GM08714 (cell line): Measurements from ENCODE around the gene EIF3F.

Source experiments
- H3K4me3 ChIP-seq: fragments of 200-500 bp; sonication (Bioruptor generic); 2 replicates; pipeline ENCODE4 v1.5.1; 2014; ENCODE audit warnings: mild to moderate bottlenecking, low read length, inconsistent platforms
- ZNF274 ChIP-seq: IDR thresholded peaks from 2 replicates; pipeline ENCODE4 v1.6.1; 2012; ENCODE audit warnings: mild to moderate bottlenecking, low read depth, low read length

EIF3F gene

DNA sequence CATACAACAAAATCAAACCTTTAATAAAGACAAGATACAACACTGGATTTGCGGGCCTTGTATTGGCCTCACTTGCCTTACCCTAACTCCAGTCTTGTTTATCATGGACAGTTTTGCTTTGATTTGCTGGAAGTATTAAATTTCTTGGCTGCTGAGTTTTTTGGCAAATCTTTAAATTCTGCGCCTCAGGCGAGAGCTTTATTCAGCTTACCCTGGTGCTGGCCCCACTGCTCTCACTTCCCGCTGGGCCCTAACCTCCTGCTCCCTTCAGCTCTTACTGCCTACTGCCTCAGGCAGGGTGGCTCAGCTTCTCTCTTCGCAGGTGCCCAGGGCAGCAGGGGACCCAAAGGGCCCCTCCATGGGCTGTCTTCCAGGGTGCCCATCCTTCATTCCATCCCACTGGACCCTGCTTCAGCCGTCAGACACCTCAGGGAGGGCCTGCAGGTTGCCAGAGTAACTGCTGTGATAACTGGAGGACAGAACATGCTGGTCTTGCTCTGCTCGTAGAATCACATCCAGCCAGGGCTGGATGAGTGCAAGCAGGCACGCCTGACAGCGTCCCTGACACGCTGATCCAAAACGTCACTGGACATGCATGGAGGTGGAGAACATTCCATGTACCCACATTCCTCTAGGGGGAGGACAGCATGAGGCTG lies 48.2 kb downstream of the EIF3F start:
- TF ChIP-seq ZNF274, result no peak

DNA sequence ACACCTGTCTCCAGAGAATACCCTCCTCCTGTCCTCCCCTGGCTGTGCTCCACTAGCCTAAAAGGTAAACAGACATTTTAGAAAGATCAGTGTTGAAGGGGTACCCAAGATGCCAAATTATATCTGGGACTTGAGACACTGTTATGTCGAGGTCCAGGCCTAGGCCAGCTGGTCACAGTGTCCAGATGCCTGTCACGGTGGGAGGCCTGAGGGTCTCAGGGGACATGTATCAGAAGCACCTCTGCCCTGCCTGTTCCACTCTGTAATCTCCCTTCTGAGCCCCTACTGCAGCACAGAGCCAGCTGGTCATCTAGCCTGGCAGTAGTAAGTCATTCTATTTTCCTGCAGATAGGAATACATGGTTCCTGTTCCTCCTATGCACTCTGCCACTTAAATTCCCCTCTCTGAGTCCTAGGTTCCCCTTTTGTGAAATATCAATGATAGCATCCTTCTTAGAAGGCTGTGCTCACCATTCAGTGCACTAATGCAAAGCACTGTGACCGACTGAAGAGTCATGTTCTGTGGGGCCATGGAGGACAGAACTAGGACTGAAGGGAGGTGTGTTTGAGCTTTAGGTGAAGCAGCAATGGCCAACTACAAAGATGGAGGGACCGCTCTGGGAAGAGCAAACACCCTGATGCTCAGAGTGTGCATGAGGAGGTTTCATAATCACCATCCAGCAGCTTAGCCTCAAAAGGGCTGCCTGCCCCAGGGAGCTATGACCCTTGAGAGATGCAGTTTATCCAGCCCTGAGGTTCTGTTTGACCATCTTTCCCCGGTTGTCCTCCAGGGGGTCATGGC lies 49.1 kb downstream of the EIF3F start:
- TF ChIP-seq ZNF274, result no peak
- H3K4me3 ChIP-seq, result no peak overlapping the region

More for the DNA sequence above, 48.2 kb downstream of the EIF3F start:
- no peak overlapping the region for H3K4me3 ChIP-seq

DNA sequence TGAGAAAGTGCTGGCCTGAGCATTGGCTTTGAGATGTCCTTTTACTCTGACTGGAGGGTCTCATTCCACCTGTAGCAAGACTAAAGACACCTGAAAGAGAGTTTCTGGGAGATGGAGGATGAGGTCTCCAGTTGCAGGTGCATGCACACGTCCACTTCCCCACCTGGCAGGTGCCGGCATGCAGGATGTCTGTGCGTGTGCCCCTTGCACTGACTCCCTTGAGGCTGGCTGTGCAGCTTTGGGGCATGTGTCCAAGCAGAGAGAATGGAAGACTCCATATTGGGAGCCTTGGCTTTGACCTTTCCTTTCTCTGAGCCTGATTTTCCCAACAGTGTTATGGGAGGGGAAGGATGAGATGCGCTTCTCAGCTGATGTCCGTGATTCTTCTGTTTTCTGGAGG lies 49.8 kb downstream of the EIF3F start:
- no peak overlapping the region for H3K4me3 ChIP-seq
- no peak for TF ChIP-seq ZNF274

DNA sequence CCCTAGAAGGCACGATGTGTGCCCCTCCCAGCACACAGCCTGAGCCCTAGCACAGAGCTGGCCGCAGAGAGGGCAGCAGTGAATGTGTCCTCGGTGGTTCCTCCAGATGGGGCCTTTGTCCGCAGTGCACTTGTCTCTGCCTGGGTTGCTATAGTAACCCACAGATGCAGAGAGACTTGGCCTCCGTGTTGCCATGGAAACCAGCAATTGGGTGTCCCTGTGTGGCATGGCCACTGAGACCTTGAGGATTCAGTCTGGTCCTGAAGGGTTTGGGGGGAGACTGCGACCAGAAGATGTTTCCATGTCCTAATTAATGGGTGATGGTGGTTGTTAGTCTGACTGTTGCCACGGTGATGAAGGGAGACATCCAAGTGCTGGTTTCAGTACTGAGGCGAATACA lies 51.3 kb downstream of the EIF3F start:
- no peak for TF ChIP-seq ZNF274
- H3K4me3 ChIP-seq, result no peak overlapping the region

DNA sequence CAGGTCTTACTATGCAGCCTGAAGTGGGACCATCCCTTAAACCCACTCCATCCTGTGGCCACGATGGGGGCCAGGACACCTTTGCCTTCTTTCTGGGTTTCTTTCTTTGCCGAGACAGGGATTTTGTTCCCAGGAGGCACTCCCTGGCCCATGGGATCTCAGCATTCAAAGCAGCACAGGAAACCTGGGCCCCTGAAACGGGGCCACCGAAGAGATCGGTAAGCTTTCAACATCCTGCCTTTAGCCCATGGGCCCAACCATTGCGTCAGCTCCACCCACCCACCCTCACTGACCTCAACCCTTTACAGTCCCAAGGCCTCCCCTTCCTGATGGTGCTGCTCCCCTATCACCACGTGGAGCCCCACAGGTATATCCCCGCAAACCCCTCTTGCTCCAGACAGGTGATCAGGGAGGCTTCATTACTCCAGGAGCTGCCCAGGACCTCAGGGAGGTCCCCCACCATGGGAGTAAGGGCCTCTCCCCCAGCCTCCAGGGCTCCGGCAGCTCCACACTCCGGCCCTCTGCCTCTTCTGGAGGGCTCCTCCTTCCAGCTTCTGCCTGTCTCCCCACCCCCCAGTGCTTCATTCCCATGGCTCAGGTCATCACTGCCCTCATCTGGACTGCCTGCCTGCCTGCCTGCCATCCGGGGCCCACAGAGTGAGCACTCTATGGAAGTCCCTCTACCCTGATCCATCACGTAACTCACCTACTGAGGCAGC lies 51.8 kb downstream of the EIF3F start:
- H3K4me3 ChIP-seq, result no peak overlapping the region
- no peak for TF ChIP-seq ZNF274

DNA sequence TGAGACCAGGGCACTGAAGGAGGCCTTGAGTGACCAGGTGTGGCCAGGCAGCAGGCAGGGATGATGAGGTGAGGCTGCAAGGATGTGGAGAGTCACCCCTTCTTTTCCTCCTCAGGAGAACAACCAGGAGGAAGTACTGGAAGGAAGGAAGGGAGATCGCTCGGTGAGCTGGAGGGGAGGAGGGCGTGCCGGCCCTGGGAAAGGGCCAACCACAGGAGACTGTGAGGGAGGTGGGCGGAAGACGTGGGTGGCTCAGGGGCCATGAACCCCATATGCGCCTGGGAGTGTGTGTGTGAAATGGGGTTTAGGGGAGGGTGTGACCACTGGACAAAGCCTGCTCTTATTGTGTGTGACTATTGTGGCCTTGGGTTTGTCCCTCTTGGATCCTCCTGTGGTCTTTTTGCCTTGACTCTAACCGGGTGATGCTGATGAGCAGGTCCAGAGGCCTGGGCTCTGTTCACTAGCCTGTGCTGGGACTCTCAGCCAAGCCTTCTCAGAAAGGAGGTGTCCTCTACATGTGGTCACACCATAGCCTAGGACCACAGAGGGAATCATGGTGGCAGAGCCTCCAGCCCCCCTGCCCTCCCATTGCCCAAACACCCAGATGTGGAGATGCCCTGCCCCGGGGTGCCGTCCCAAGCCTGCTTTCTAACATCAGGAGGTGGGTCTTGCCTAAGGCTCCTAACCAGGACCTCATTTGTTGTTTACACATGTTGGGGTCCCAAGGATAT lies 52.6 kb downstream of the EIF3F start:
- TF ChIP-seq ZNF274, result no peak

DNA sequence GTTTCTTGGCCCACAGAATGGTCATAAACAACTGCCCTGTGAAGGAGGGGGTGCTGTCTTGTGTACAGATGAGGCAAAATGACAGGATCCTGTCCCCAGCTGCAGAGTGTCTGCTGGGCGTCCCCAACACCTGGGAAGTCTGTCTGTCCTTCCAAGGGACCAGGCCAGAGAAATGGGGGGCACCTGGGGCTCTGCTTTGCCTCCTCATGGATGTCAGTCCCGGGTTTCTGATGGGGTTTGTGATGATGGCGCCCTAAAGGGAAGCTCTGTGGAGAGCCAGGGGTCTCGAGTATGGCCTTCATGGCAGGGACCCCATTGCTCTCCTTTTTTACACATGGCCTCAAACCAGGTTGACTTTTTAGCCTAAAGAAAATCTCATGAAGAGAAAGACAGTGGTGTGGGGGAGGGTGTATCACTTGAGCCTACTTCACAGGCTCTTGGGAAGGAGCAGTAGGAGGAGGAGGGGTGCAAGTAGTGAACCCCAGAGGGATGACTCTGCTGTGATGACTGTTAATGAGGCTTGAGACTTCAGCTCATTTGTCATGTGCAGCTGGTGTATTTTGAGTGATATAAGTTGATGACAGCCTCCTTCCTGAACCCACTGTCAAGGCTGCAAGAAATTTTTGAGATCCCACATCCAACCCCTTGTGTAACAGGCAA lies 53.3 kb downstream of the EIF3F start:
- TF ChIP-seq ZNF274, result no peak
- H3K4me3 ChIP-seq, result no peak overlapping the region

More for the DNA sequence above, 52.6 kb downstream of the EIF3F start:
- H3K4me3 ChIP-seq, result no peak overlapping the region

DNA sequence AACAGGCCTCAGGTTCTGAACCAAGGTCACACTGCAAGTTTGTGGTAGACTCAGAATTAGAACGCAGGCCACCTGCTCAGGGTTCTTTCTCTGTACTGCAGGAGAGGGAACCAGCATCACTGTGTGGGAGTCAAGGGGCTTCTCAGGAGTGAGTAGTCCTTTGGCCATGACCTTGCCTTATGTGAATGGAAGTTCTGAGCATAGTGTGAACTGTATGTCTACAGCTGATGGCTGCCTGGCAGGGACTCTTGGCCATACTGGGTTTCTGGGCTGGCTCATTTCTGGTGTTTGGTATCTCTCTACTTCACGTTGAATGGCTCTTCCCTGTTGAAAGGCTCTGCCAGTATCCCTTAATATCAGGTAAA lies 53.8 kb downstream of the EIF3F start:
- TF ChIP-seq ZNF274, result no peak
- no peak overlapping the region for H3K4me3 ChIP-seq

DNA sequence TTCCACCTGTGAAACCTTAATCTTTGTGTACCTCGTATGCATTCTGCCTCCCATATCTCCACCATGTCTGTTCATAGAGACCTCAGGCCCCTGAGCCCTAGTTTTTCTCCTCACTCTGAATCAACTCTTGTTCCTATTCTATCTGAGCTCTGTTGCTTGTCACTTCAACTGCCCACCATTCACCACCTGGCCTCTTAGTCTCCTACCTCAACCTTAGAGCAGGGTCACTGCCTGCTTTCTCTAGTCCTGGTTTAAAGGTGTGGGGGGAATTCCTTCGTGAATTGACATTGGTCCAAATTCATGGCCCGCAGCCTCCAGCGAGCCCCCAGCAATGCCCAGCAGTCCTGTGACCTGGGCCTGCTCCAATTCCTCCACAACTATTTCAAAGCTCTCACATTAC lies 54.4 kb downstream of the EIF3F start:
- H3K4me3 ChIP-seq, result no peak overlapping the region

DNA sequence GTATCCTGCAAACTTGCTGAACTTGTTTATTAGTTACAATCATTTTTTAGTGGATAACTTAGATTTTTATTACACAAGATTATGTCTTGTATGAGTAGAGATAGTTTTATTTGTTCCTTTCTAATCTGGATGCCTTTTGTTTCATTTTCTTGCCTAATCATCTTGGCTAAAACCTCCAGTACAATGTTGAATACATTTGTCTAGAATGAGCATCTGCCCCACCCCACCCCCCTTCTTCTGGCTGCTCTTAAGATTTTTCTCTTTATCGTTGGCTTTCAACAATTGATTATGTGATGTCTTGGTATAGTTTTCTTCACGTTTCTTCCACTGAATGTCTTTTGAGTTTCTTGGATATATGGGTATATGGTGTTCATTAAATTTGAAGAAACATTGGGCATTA lies 56.6 kb downstream of the EIF3F start:
- no peak for TF ChIP-seq ZNF274
- no peak overlapping the region for H3K4me3 ChIP-seq

More for the DNA sequence above, 54.4 kb downstream of the EIF3F start:
- TF ChIP-seq ZNF274, result no peak

DNA sequence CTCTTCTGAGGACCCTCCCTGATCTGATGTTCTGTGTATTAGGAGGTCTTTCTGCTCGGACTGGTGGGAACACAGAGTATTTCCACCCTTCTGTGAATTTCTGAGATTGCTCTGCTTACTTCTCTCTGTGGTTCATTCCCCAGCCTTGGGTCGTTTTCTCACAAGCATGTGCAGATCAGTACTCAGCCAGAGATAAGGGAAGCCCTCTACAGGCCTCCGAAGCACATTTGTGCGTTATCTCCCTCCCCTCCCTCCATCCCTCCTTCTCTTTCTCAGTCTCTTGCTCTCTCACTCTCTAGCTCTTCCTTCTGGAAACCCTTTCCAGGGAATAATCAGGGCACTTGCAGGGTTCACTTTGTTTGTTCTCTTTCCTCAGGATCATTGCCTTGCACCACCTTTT lies 58.7 kb downstream of the EIF3F start:
- TF ChIP-seq ZNF274, result no peak
- no peak overlapping the region for H3K4me3 ChIP-seq

DNA sequence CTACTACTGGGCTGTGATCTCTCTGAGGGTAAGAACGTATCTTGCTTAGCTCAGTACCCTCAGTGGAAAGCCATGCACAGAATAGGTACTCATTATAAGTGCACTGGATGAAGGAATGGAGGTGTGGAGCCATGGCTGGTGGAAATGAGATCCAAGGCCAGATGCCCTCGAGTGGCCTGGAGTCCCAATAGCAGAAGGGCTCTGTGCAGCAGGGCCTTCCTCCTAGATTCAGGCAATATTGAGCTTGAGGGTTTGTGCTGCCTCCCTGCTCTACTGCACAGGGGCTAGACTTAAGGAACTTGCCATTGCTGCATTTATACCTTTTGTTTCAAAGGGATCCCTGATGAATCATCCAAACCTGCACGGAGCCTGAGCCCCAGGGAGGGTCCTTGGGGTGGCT lies 60.2 kb downstream of the EIF3F start:
- no peak overlapping the region for H3K4me3 ChIP-seq
- no peak for TF ChIP-seq ZNF274

DNA sequence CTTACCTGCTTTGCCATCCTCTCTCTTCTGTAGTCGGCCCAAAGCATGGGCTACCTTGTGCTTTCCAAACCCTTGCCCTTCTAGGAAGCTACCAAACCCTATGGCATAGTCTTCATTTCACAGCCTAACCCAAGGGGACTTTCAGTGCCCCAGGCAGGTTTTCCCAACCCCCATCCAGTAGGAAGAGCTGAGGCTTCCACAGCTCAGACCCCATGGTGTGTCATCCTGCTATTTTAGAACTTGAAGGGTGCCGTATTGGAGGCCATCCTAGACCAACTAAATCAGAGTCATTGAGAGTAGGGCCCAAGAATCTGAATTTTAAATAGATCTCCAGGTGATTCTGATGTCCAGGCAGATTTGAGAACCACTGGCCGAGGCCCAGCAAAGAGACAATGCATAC lies 61.9 kb downstream of the EIF3F start:
- no peak overlapping the region for H3K4me3 ChIP-seq
- TF ChIP-seq ZNF274, result no peak
